GM23248 (cell line): ENCODE results near the gene SSR1.

Source experiments
- EZH2 ChIP-seq: fragments of 200-600 bp; sonication (generic); IDR thresholded peaks from 2 replicates; pipeline ENCODE4 v1.6.1; 2018; ENCODE audit warnings: antibody characterized with exemption, mild to moderate bottlenecking; ENCODE audit not compliant: insufficient read depth, poor library complexity, severe bottlenecking
- EZH2phosphoT487 ChIP-seq: fragments of 200-600 bp; sonication (generic); IDR thresholded peaks from 2 replicates; pipeline ENCODE4 v1.6.1; 2018; ENCODE audit warnings: antibody characterized with exemption, moderate library complexity, mild to moderate bottlenecking, low read depth; ENCODE audit not compliant: insufficient read depth

- TF ChIP-seq EZH2 (no peak), EZH2phosphoT487 (no peak)
Measured at GRCh38 chr6:7328243-7328642, 15.2 kb upstream of the SSR1 start.
